Mucosa of gallbladder (tissue), 1 donor: ENCODE results near the gene CHPF. TPM values are rescaled to one million over a fixed set of nuclear protein-coding genes. Genes with fewer than 3 reads are reported as not detected.

Experiments used
- DNase-seq: peaks from one replicate; pipeline ENCODE4 v3.0.0-alpha.2; 2020; ENCODE audit warnings: low spot score
- total RNA-seq: library from RNA; stranded (reverse); gene quantifications from one replicate; pipeline ENCODE4 v1.2.1, GENCODE V29; 2021
- donor health status: DM: no; HTN: no; CAD: no.

The CHPF gene
- total RNA-seq, 1 donor from 2014 or later = 103 TPM

- DNase-seq = no peak
These were observed 28.8 kb downstream of the CHPF start for GRCh38 chr2:219514836-219515235.

GRCh38 chr2:219514196-219514761, 29.3 kb downstream of the CHPF start, which contains the start of gene ASIC4:
Gene ASIC4, plus strand, starts transcription at chr2:219514482. Its CDS starts 243 bp downstream, at chr2:219514725.
- DNase-seq = no peak

- no peak for DNase-seq
These were observed 29.8 kb downstream of the CHPF start for GRCh38 chr2:219513787-219514186.

- no peak for DNase-seq
These were observed 30.9 kb downstream of the CHPF start for GRCh38 chr2:219512524-219513216.

- DNase-seq = no peak
These were observed 31.9 kb downstream of the CHPF start for GRCh38 chr2:219511547-219512325.

- DNase-seq = no peak
These were observed 33.0 kb downstream of the CHPF start for GRCh38 chr2:219510512-219511135.

- DNase-seq = peak; percentile 45
These were observed 33.7 kb downstream of the CHPF start for GRCh38 chr2:219509780-219510511.

- no peak for DNase-seq
These were observed 34.4 kb downstream of the CHPF start for GRCh38 chr2:219508971-219509779.

- no peak for DNase-seq
These were observed 35.2 kb downstream of the CHPF start for GRCh38 chr2:219508444-219508734.

- DNase-seq = no peak
These were observed 35.8 kb downstream of the CHPF start for GRCh38 chr2:219507581-219508443.

- no peak for DNase-seq
These were observed 36.6 kb downstream of the CHPF start for GRCh38 chr2:219506802-219507526.

- DNase-seq = no peak
These were observed 37.3 kb downstream of the CHPF start for GRCh38 chr2:219506153-219506801.

- no peak for DNase-seq
These were observed 38.0 kb downstream of the CHPF start for GRCh38 chr2:219505585-219505984.

- DNase-seq = no peak
These were observed 41.0 kb downstream of the CHPF start for GRCh38 chr2:219502618-219503017.

- no peak for DNase-seq
These were observed 41.8 kb downstream of the CHPF start for GRCh38 chr2:219501849-219502248.

GRCh38 chr2:219500135-219500534, 43.5 kb downstream of the CHPF start:
- DNase-seq = no peak

- no peak for DNase-seq
These were observed 44.1 kb downstream of the CHPF start for GRCh38 chr2:219499555-219499954.

GRCh38 chr2:219499058-219499307, 44.6 kb downstream of the CHPF start:
- no peak for DNase-seq
